Ovary (tissue), 9 donors: ENCODE results near the gene SLC43A2. TPM values are rescaled to one million over a fixed set of nuclear protein-coding genes. Genes with fewer than 3 reads are reported as not detected.
"Not testable (repeated sequence)": the region's sequence is repeated elsewhere in the genome, so short reads cannot be mapped to it uniquely, and the experiment has no call there.

Source experiments
- DNase-seq, 5 donors: peaks; one replicate each; pipeline ENCODE4 v3.0.0-alpha.2; 2019 to 2020
- H3K27ac ChIP-seq, 2 donors: fragments of 200-600 bp; one replicate each; pipeline versions ENCODE4 v1.5.1 to v1.8.0; 2019 to 2022
- H3K27me3 ChIP-seq: fragments of 200-600 bp; one replicate; pipeline ENCODE4 v1.8.0; 2022
- H3K36me3 ChIP-seq: fragments of 200-600 bp; sonication (generic); one replicate; pipeline ENCODE4 v1.5.1; 2019
- H3K4me1 ChIP-seq: one replicate; pipeline ENCODE4 v1.8.1; 2013; ENCODE audit warnings: mild to moderate bottlenecking, moderate library complexity; ENCODE audit not compliant: insufficient read depth
- H3K4me3 ChIP-seq: fragments of 200-600 bp; sonication (generic); one replicate; pipeline ENCODE4 v1.5.1; 2017
- H3K9me3 ChIP-seq, 2 donors: fragments of 200-600 bp in 1 of 2; sonication (generic) in 1 of 2; one replicate each; pipeline versions ENCODE4 v1.5.1 to v1.8.1; 2013 to 2019; ENCODE audit warnings: mild to moderate bottlenecking in 1 of 2, moderate library complexity in 1 of 2
- CTCF ChIP-seq, 3 donors: fragments of 450-650 bp in 2 of 3; fragments of 200-600 bp in 1 of 3; IDR thresholded peaks; one replicate each; pipeline versions ENCODE4 v1.5.1 to v1.8.0; 2016 to 2022; ENCODE audit warnings: antibody characterized with exemption in 3 of 3, mild to moderate bottlenecking in 1 of 3
- EP300 ChIP-seq: sonication (generic); formaldehyde crosslinking; IDR thresholded peaks from one replicate; pipeline ENCODE4 v1.6.1; 2017; ENCODE audit warnings: antibody characterized with exemption
- POLR2A ChIP-seq: fragments of 450-650 bp; IDR thresholded peaks from one replicate; pipeline ENCODE4 v1.6.1; 2017; ENCODE audit warnings: antibody characterized with exemption, mild to moderate bottlenecking, moderate library complexity
- WGBS, 3 donors: extraction: QIAGEN DNeasy Blood & Tissue Kit in 1 of 3; methylation state at CpG; one replicate each; pipeline versions ENCODE4 v1.1.5 to v1.1.7; 2013 to 2017; 5-methylcytosine and 5-hydroxymethylcytosine counted together
- intact Hi-C, 4 donors: fragments of 100-400 bp; cut with DNase I; formaldehyde crosslinking; loops; one replicate each; pipeline versions ENCODE4 v1.11.0 to v1.15.1; 2022 to 2023
- polyA plus RNA-seq, 2 donors: library from polyadenylated mRNA; stranded (reverse); fragments of 200-250 nt in 1 of 2; fragments of 350-450 nt in 1 of 2; fragmentation: Illumina TruSeq in 1 of 2; extraction: RNeasy Lipid Tissue Mini Kit (QIAGEN cat#74804) in 1 of 2; gene quantifications; one replicate each; pipeline ENCODE4 v1.2.3, GENCODE V29; 2013 to 2014
- total RNA-seq, 7 donors: library from RNA; depleted of rRNA in 2 of 7; stranded (reverse); fragments of >200 nt in 2 of 7; fragmentation: NEBNext Ultra II Directional in 3 of 7; extraction: Animal tissue kit (Norgen Biotek cat#: 25700) in 3 of 7; gene quantifications; one replicate each; pipeline versions ENCODE4 v1.1.0 to v1.2.4, GENCODE V29; 2016 to 2023
- donor health status: DM: no; HTN: no; CAD: no; lungs with moderate emphysema.
- donor health status: DM: no; HTN: no; CAD: no.
- donor health status: Bipolar disorder and iron deficiency.
- donor health status: DM: yes; HTN: yes; CAD: no.
- donor health status: DM: no; HTN: no; CAD: no.
- donor health status: DM: yes; HTN: yes; CAD: no.

SLC43A2 gene
- total and polyA plus RNA-seq, 9 donors: 3.5 to 24.6 (median 7.1) TPM

GRCh38 chr17:1532836-1533602 lies 95.6 kb downstream of the SLC43A2 start:
- no peaks in the 10 kb centered on the region for H3K27me3 ChIP-seq
- H3K4me3 ChIP-seq: no peak overlapping the region
- no peak for DNase-seq
- TF ChIP-seq EP300 (no peak), CTCF (IDR thresholded peaks at IDR 0.05) (peak in 1 of 3 donors; percentile 6)
- no peak overlapping the region for H3K27ac ChIP-seq
- H3K36me3 ChIP-seq: no peaks in the 10 kb centered on the region
- intact Hi-C loops: no loop called here
- H3K9me3 ChIP-seq: no peaks in the 10 kb centered on the region
- no peaks in the 10 kb centered on the region for H3K4me1 ChIP-seq
- WGBS, 3 donors: 76 to 82% (median 80%) methylated on average over 10 of the region's 10 CpGs

GRCh38 chr17:1529863-1530262 lies 98.8 kb downstream of the SLC43A2 start:
- intact Hi-C loops: no loop called here
- no peak overlapping the region for H3K4me3 ChIP-seq
- no peaks in the 10 kb centered on the region for H3K36me3 ChIP-seq
- H3K27ac ChIP-seq: no peak overlapping the region
- no peak for DNase-seq
- H3K27me3 ChIP-seq: no peaks in the 10 kb centered on the region
- no peak for TF ChIP-seq CTCF (IDR thresholded peaks at IDR 0.05)
- TF ChIP-seq POLR2A: no peak
- no peak for TF ChIP-seq EP300
- H3K9me3 ChIP-seq: no peaks in the 10 kb centered on the region
- 43 to 66% (median 56%) methylated on average over 2 of the region's 2 CpGs for WGBS, 3 donors
- H3K4me1 ChIP-seq: no peaks in the 10 kb centered on the region

- H3K27me3 ChIP-seq, intact Hi-C loops, H3K4me3 ChIP-seq, H3K4me1 ChIP-seq, DNase-seq, H3K36me3 ChIP-seq, H3K27ac ChIP-seq, H3K9me3 ChIP-seq: not testable (repeated sequence)
- 82 to 90% (median 83%) methylated on average over 4 of the region's 4 CpGs for WGBS, 3 donors
Measured at GRCh38 chr17:1526876-1527275, 101.8 kb downstream of the SLC43A2 start.

GRCh38 chr17:1522626-1523025 lies 106.0 kb downstream of the SLC43A2 start:
- H3K36me3 ChIP-seq: no peaks in the 10 kb centered on the region
- H3K4me3 ChIP-seq: no peak overlapping the region
- H3K27me3 ChIP-seq: no peaks in the 10 kb centered on the region
- intact Hi-C loops: no loop called here
- no peak for DNase-seq
- H3K9me3 ChIP-seq: no peaks in the 10 kb centered on the region
- TF ChIP-seq EP300: no peak
- H3K27ac ChIP-seq: no peak overlapping the region
- 91 to 92% (median 92%) methylated on average over 5 of the region's 5 CpGs for WGBS, 3 donors
- H3K4me1 ChIP-seq: no peaks in the 10 kb centered on the region

- H3K4me3 ChIP-seq: no peak overlapping the region
- intact Hi-C loops: no loop called here
- DNase-seq: no peak
- no peaks in the 10 kb centered on the region for H3K27me3 ChIP-seq
- no peaks in the 10 kb centered on the region for H3K4me1 ChIP-seq
- H3K27ac ChIP-seq: no peak overlapping the region
- 76 to 86% (median 81%) methylated on average over 10 of the region's 10 CpGs for WGBS, 3 donors
- no peaks in the 10 kb centered on the region for H3K36me3 ChIP-seq
- H3K9me3 ChIP-seq: no peaks in the 10 kb centered on the region
- no peak for TF ChIP-seq POLR2A
- no peak for TF ChIP-seq CTCF (IDR thresholded peaks at IDR 0.05)
- no peak for TF ChIP-seq EP300
Measured at GRCh38 chr17:1521086-1521640, 107.5 kb downstream of the SLC43A2 start.
